ENCODE data around the gene POU2AF1.

POU2AF1 gene

DNA sequence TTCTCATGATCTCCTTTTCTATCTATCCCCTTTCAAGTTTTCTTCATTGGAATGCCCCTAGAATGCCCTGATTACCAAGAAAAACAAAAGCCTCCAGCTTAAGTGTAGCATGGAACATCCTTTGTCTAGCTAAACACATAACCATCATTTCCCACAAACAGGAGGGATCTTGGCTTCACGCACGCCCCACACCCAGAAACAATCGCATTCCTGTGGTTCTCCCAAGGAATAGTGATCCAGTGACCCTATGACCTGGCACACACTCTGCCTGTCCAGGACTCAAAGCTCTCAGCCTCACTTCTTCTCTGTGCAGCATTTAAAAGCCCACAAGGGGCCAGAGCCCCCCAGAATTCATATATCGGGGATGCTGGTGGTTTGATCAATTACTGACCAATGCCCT lies 9.3 kb upstream of the POU2AF1 start:
- DNase-seq (ENCODE audit: low read depth) = no peak
- no peak overlapping the region for H3K4me3 ChIP-seq (ENCODE audit: low read depth, low read length)
- TF ChIP-seq, protein P1, sequence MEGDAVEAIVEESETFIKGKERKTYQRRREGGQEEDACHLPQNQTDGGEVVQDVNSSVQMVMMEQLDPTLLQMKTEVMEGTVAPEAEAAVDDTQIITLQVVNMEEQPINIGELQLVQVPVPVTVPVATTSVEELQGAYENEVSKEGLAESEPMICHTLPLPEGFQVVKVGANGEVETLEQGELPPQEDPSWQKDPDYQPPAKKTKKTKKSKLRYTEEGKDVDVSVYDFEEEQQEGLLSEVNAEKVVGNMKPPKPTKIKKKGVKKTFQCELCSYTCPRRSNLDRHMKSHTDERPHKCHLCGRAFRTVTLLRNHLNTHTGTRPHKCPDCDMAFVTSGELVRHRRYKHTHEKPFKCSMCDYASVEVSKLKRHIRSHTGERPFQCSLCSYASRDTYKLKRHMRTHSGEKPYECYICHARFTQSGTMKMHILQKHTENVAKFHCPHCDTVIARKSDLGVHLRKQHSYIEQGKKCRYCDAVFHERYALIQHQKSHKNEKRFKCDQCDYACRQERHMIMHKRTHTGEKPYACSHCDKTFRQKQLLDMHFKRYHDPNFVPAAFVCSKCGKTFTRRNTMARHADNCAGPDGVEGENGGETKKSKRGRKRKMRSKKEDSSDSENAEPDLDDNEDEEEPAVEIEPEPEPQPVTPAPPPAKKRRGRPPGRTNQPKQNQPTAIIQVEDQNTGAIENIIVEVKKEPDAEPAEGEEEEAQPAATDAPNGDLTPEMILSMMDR (IDR thresholded peaks at IDR 0.05; ENCODE audit: low read depth, low read length, missing control alignments) = no peak

DNA sequence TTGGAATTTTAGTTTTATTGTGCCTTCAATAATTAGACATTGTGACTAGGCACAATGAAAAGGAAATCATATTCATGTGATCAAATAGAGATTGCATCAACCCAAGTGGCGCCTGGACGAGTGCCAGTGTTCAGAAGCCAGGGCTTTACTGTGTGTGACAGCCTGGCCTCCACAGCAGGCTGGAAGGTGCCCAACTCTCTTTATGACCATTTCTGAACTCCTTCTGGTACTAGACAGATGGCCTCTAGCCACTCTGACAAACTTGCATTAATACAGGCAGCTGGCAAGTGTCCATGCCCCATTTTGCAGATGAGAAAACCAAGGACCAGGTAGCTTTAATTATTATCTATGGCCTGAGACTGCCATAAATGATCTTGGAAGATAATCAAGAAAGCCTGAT lies 8.3 kb upstream of the POU2AF1 start:
- no peak overlapping the region for H3K4me3 ChIP-seq (ENCODE audit: low read depth, low read length)
- TF ChIP-seq, protein P1 (IDR thresholded peaks at IDR 0.05; ENCODE audit: low read depth, low read length, missing control alignments) = no peak
- DNase-seq (ENCODE audit: low read depth) = no peak

DNA sequence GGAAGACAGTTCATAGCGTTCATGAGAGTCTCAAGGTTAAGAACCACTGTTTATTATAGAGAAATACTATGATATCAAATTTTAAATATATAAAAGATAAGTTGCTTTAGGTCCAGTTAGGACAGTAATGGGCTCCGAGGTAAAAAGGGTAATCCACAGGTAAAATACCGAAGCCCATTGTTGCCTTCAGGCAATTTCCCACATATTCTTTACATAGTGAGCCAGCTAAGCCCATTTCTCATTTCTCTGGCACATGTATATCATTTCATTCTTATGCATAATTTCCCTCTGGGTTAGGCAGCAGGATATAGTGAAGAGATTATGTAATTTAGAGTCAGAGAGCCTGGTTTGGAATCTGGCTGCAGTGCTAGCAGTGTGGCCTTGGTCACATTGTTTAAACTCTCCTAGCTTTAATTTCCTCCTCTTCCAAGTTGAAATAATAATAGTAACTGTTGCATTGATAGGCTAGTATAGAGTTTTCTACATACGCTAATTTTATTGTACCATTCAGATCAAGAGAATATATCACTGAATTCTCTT lies 7.6 kb upstream of the POU2AF1 start:
- TF ChIP-seq, protein P1 (IDR thresholded peaks at IDR 0.05; ENCODE audit: low read depth, low read length, missing control alignments) = no peak
- no peak for DNase-seq (ENCODE audit: low read depth)
- no peak overlapping the region for H3K4me3 ChIP-seq (ENCODE audit: low read depth, low read length)

DNA sequence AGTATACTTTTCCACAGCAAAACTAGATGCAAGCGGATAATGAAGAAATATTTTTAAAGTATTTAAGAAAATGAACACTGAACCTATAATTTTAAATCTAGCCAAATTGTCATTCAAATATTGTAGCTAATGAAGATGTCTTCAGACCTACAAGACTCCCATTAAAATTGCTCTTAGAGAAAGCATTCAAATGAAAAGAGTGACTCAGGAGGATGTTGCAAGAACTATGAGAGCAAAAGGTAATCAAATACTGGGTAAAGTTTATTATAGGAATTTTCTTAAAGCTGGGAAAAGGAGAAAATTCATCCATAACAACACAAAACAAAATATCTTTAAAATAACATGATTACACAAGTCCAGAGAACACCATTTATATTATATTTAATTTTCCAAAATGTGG lies 5.4 kb upstream of the POU2AF1 start:
- DNase-seq (ENCODE audit: low read depth) = no peak
- TF ChIP-seq, protein P1 (IDR thresholded peaks at IDR 0.05; ENCODE audit: low read depth, low read length, missing control alignments) = no peak
- no peak overlapping the region for H3K4me3 ChIP-seq (ENCODE audit: low read depth, low read length)

DNA sequence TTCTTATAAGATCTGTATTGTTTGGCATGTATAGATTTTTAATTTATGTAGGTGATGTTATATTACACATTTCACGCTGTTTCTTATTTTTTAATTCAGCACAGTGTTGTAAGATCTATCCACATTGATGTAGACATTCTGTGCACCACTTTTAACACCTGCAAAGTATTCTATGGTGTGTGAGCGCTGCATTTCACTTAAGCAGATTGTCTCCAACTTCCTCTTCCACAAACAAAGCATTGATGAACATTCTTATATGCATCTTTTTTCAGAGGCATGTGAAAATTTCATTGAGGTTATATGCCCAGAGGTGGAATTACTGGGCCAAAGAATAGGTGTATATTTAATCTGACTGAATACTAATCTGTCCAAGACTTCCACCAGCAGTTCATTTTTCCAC lies 3.4 kb upstream of the POU2AF1 start:
- TF ChIP-seq, protein P1 (IDR thresholded peaks at IDR 0.05; ENCODE audit: low read depth, low read length, missing control alignments) = no peak
- DNase-seq (ENCODE audit: low read depth) = no peak
- no peak overlapping the region for H3K4me3 ChIP-seq (ENCODE audit: low read depth, low read length)

DNA sequence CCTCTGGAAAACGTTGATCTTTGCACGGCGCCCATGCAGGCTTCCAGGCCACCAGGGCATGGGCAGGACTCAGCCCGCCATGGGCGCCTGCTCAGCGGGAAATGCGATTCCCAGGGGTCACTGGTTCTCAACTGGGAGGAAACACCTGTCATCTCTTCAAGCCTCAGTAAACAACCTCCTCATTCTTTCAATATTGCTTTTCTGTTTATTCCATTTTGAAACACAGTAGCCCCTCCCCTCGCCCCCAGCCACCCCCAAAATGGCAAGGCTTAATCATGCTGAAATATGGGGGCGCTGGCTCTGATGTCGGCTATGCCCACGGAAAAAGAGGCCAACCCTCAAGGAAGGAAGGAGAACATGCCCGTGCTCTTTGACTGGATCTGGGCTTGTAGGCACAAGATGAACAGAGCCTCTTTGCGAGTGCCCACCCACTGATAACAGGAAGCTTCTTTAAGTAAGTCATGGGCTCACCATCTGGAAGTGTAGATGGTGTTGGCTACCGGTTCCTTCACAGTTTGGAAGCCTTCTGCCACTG lies 594 bp upstream of the POU2AF1 start:
- peak overlapping the region; percentile 84 for H3K4me3 ChIP-seq (ENCODE audit: low read depth, low read length)
- no peak for DNase-seq (ENCODE audit: low read depth)
- TF ChIP-seq, protein P1 (IDR thresholded peaks at IDR 0.05; ENCODE audit: low read depth, low read length, missing control alignments) = no peak

DNA sequence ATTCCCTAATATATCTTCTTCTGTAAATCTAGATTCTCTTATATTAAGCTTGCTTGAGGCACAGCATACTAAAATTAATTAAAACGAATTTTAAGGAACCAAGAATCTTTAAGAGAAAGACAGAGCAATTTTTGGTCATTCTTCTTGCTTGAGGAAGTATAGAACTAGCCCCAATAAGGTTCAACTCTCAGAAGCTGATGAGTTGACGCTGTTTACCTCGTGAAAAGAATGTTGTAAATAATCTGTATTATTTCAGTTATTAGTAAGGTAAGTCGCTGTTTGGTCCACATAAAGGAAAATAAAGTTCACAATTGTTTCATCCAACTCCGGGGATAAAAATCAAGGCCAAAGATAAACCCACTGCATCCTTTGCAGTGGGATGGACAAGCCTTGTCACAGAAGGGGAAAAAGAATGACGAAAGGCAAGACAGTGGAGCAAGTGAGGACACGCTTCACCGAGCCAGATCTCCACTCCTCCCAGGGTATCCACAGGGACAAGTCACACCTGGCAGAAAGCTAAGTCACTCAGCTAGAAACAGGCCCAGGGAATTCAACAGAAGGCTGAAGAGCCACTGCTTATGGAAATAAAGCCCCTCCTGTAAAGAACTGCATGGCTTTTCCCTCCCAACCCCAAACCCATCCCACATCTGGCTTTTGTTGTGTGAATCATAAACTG lies 752 bp downstream of the POU2AF1 start:
- peak overlapping the region; percentile 84 for H3K4me3 ChIP-seq (ENCODE audit: low read depth, low read length)
- no peak for DNase-seq (ENCODE audit: low read depth)
- TF ChIP-seq, protein P1 (IDR thresholded peaks at IDR 0.05; ENCODE audit: low read depth, low read length, missing control alignments) = no peak
